GM06990 (cell line): ENCODE data around the gene DNAH17.

ENCODE experiments used
- DNase-seq: peaks from one replicate; pipeline ENCODE4 v3.0.0-alpha.2; 2011; ENCODE audit not compliant: insufficient read length; ENCODE audit errors: extremely low read depth
- H3K27me3 ChIP-seq: replicated peaks from 2 replicates; pipeline ENCODE4 v1.6.0; 2011; ENCODE audit warnings: low read length; ENCODE audit not compliant: control insufficient read depth, insufficient read depth
- H3K36me3 ChIP-seq: 2 replicates; pipeline ENCODE4 v1.5.1; 2011; ENCODE audit warnings: low read length; ENCODE audit not compliant: control insufficient read depth, insufficient read depth
- H3K4me3 ChIP-seq: replicated peaks from 2 replicates; pipeline ENCODE4 v1.5.1; 2011; ENCODE audit warnings: low read depth, mild to moderate bottlenecking, control low read depth, low read length
- CTCF ChIP-seq: IDR thresholded peaks from 2 replicates; pipeline ENCODE4 v1.5.1; 2011; ENCODE audit warnings: low read length, control low read depth, mild to moderate bottlenecking, inconsistent platforms; ENCODE audit not compliant: insufficient read depth, poor library complexity, severe bottlenecking

Gene DNAH17

GRCh38 chr17:78608122-78608803 lies 31.1 kb upstream of the DNAH17 start:
- Histone ChIP-seq H3K36me3 (no peaks in the 10 kb centered on the region), H3K27me3 (no peaks in the 10 kb centered on the region), H3K4me3 (no peak overlapping the region)
- TF ChIP-seq CTCF = no peak
- DNase-seq = no peak

- DNase-seq = no peak
- H3K36me3 ChIP-seq = no peaks in the 10 kb centered on the region
- H3K4me3 ChIP-seq = no peak overlapping the region
- H3K27me3 ChIP-seq = no peaks in the 10 kb centered on the region
- no peak for TF ChIP-seq CTCF
These were observed 29.8 kb upstream of the DNAH17 start for GRCh38 chr17:78607038-78607437.

- no peak for TF ChIP-seq CTCF
- no peak overlapping the region for H3K4me3 ChIP-seq
- H3K27me3 ChIP-seq = no peaks in the 10 kb centered on the region
- H3K36me3 ChIP-seq = no peaks in the 10 kb centered on the region
- no peak for DNase-seq
These were observed 28.7 kb upstream of the DNAH17 start for GRCh38 chr17:78605886-78606285.

GRCh38 chr17:78605429-78605828 lies 28.2 kb upstream of the DNAH17 start:
- DNase-seq = no peak
- Histone ChIP-seq H3K27me3 (no peaks in the 10 kb centered on the region), H3K4me3 (no peak overlapping the region), H3K36me3 (no peaks in the 10 kb centered on the region)
- no peak for TF ChIP-seq CTCF

GRCh38 chr17:78602246-78602645 lies 25.1 kb upstream of the DNAH17 start:
- Histone ChIP-seq H3K27me3 (no peaks in the 10 kb centered on the region), H3K36me3 (no peaks in the 10 kb centered on the region), H3K4me3 (no peak overlapping the region)
- no peak for DNase-seq
- TF ChIP-seq CTCF = no peak
